Uterus (tissue), 4 donors: ENCODE data around the gene NDUFV3. TPM values are rescaled to one million over a fixed set of nuclear protein-coding genes. Genes with fewer than 3 reads are reported as not detected.

ENCODE experiments used
- DNase-seq, 2 donors: peaks; one replicate each; pipeline ENCODE4 v3.0.0-alpha.2; 2019 to 2020
- H3K27ac ChIP-seq, 2 donors: fragments of 200-600 bp; sonication (generic); 1 replicate in 1 of 2; 2 replicates in 1 of 2; pipeline ENCODE4 v1.5.1; 2016 to 2018
- H3K27me3 ChIP-seq, 2 donors: fragments of 200-600 bp; sonication (generic); one replicate each; pipeline ENCODE4 v1.5.1; 2018 to 2019; ENCODE audit warnings: control low read depth in 1 of 2
- H3K36me3 ChIP-seq, 2 donors: fragments of 200-600 bp; sonication (generic); one replicate each; pipeline ENCODE4 v1.5.1; 2019; ENCODE audit warnings: control low read depth in 1 of 2
- H3K4me1 ChIP-seq, 2 donors: fragments of 200-600 bp; sonication (generic); one replicate each; pipeline ENCODE4 v1.5.1; 2018 to 2019; ENCODE audit warnings: control low read depth in 1 of 2
- H3K4me3 ChIP-seq, 2 donors: fragments of 200-600 bp; sonication (generic); 1 replicate in 1 of 2; 2 replicates in 1 of 2; pipeline ENCODE4 v1.5.1; 2018 to 2019; ENCODE audit warnings: mild to moderate bottlenecking in 1 of 2
- H3K9me3 ChIP-seq, 2 donors: fragments of 200-600 bp; sonication (generic); one replicate each; pipeline ENCODE4 v1.5.1; 2019; ENCODE audit warnings: control low read depth in 1 of 2
- POLR2A ChIP-seq, 2 donors: fragments of 450-650 bp; IDR thresholded peaks; one replicate each; pipeline ENCODE4 v1.6.1; 2016; ENCODE audit warnings: antibody characterized with exemption in 2 of 2, mild to moderate bottlenecking in 1 of 2, moderate library complexity in 1 of 2
- intact Hi-C: fragments of 100-400 bp; cut with DNase I; formaldehyde crosslinking; loops from one replicate; pipeline ENCODE4 v1.15.1; 2023; ENCODE audit warnings: low total_unique reads
- total RNA-seq, 4 donors: library from RNA; depleted of rRNA in 3 of 4; stranded (reverse); fragments of >200 nt in 3 of 4; gene quantifications; one replicate each; pipeline versions ENCODE4 v1.1.0 to v1.2.4, GENCODE V29; 2014 to 2023
- TF ChIP-seq, protein P1 (sequence below), 4 experiments: fragments of 200-600 bp in 2 of 4; fragments of 450-650 bp in 2 of 4; sonication (generic) in 2 of 4; IDR thresholded peaks; one replicate each; pipeline ENCODE4 v1.5.1; 2016 to 2019; ENCODE audit warnings: antibody characterized with exemption in 4 of 4, mild to moderate bottlenecking in 2 of 4, moderate library complexity in 1 of 4
- donor health status: DM: yes; HTN: yes; CAD: no.

Gene NDUFV3
- total RNA-seq, 4 donors from 2014 or later, result 41.5 to 55.9 (median 45.7) TPM

DNA sequence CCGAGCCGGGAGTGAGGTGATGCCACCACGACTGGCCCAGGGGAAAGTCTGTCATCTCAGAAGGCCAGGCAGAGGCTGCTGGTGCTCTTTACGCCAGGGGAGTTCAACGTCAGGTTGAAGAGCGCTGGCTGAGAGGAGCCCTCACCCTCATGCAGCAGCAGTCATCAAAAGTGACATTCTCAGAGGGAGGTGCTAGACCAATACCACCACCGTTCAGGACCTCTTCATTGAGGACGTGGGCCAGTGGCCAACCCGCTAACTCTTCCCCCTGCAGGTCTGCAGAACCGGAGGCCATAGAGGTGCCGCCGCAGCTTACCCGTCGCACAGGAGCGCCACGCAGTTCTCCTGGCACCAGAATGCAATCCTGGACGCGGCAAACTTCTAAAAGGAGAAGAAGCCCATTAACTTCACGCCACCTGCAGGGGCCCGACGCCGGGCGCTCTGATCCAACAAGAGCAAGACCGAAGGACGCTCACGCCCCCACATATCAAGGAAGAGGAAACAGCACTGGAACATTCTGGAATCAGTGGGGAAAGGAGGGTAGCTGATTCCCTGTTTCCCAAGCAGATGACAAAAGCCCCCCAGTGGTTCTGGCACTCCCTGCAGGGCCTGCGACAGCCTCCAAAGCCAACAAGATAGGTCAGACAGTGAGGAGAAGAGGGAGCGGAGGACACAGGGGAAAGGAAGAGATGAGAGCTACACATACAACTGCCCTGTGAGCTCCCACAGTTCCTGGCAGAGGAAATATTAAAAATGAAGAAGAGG, 38.7 kb upstream of the NDUFV3 start:
- Histone ChIP-seq H3K9me3 (no peaks in the 10 kb centered on the region), H3K27me3 (no peaks in the 10 kb centered on the region), H3K27ac (no peak overlapping the region), H3K4me3 (no peak overlapping the region), H3K36me3 (no peaks in the 10 kb centered on the region), H3K4me1 (no peaks in the 10 kb centered on the region)
- intact Hi-C loops, result no loop called here
- no peak for DNase-seq
- no peak for TF ChIP-seq POLR2A (IDR thresholded peaks at IDR 0.05)
- TF ChIP-seq, protein P1, sequence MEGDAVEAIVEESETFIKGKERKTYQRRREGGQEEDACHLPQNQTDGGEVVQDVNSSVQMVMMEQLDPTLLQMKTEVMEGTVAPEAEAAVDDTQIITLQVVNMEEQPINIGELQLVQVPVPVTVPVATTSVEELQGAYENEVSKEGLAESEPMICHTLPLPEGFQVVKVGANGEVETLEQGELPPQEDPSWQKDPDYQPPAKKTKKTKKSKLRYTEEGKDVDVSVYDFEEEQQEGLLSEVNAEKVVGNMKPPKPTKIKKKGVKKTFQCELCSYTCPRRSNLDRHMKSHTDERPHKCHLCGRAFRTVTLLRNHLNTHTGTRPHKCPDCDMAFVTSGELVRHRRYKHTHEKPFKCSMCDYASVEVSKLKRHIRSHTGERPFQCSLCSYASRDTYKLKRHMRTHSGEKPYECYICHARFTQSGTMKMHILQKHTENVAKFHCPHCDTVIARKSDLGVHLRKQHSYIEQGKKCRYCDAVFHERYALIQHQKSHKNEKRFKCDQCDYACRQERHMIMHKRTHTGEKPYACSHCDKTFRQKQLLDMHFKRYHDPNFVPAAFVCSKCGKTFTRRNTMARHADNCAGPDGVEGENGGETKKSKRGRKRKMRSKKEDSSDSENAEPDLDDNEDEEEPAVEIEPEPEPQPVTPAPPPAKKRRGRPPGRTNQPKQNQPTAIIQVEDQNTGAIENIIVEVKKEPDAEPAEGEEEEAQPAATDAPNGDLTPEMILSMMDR (IDR thresholded peaks at IDR 0.05), result no peak

- DNase-seq, result no peak
- no peaks in the 10 kb centered on the region for H3K27me3 ChIP-seq
- intact Hi-C loops, result no loop called here
- H3K9me3 ChIP-seq, result no peaks in the 10 kb centered on the region
- H3K27ac ChIP-seq, result no peak overlapping the region
- no peak overlapping the region for H3K4me3 ChIP-seq
- no peaks in the 10 kb centered on the region for H3K4me1 ChIP-seq
- TF ChIP-seq, protein P1 (IDR thresholded peaks at IDR 0.05), result no peak
- no peak for TF ChIP-seq POLR2A (IDR thresholded peaks at IDR 0.05)
- H3K36me3 ChIP-seq, result no peaks in the 10 kb centered on the region
Observed at GRCh38 chr21:42855171-42855936, 37.8 kb upstream of the NDUFV3 start.

- Histone ChIP-seq H3K4me1 (no peaks in the 10 kb centered on the region), H3K4me3 (no peak overlapping the region), H3K9me3 (no peaks in the 10 kb centered on the region), H3K27me3 (no peaks in the 10 kb centered on the region), H3K27ac (no peak overlapping the region), H3K36me3 (no peaks in the 10 kb centered on the region)
- no peak for DNase-seq
- no peak for TF ChIP-seq POLR2A (IDR thresholded peaks at IDR 0.05)
- TF ChIP-seq, protein P1 (IDR thresholded peaks at IDR 0.05), result no peak
- intact Hi-C loops, result no loop called here
Observed at GRCh38 chr21:42855937-42856335, 37.2 kb upstream of the NDUFV3 start.

DNA sequence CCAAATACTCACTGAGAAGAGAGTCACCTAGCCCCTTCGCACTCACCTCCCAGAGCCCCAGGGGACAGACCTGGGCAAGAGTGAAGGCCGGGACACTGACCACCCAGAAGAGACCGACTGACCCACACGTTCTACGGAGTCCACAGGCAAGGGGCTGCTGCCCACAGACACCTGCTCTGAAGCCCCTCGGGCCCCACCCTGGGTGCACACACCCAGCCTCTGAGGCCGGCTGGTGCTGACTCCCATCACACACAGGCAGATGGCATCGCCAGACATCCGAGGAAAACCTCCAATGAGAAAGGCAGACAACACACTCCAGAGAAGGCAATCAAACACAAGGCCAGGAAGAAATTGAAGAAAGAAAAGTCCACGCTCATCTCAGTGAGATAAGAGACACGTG, 35.9 kb upstream of the NDUFV3 start:
- H3K4me3 ChIP-seq, result no peak overlapping the region
- no peaks in the 10 kb centered on the region for H3K27me3 ChIP-seq
- no peak for DNase-seq
- H3K9me3 ChIP-seq, result no peaks in the 10 kb centered on the region
- intact Hi-C loops, result no loop called here
- H3K36me3 ChIP-seq, result no peaks in the 10 kb centered on the region
- H3K4me1 ChIP-seq, result no peaks in the 10 kb centered on the region
- no peak for TF ChIP-seq POLR2A (IDR thresholded peaks at IDR 0.05)
- TF ChIP-seq, protein P1 (IDR thresholded peaks at IDR 0.05), result no peak
- no peak overlapping the region for H3K27ac ChIP-seq

- no peak for DNase-seq
- intact Hi-C loops, result no loop called here
- Histone ChIP-seq H3K27ac (no peak overlapping the region), H3K4me1 (no peaks in the 10 kb centered on the region), H3K27me3 (no peaks in the 10 kb centered on the region), H3K4me3 (no peak overlapping the region), H3K9me3 (no peaks in the 10 kb centered on the region), H3K36me3 (no peaks in the 10 kb centered on the region)
- TF ChIP-seq, protein P1 (IDR thresholded peaks at IDR 0.05), result no peak
- no peak for TF ChIP-seq POLR2A (IDR thresholded peaks at IDR 0.05)
Observed at GRCh38 chr21:42858185-42858847, 34.8 kb upstream of the NDUFV3 start.
